Measurements from ENCODE around the gene PLEKHH1. TPM values are rescaled to one million over a fixed set of nuclear protein-coding genes. Genes with fewer than 3 reads are reported as not detected.
"Not testable (repeated sequence)": the region's sequence is repeated elsewhere in the genome, so short reads cannot be mapped to it uniquely, and the experiment has no call there.

PLEKHH1 gene
- total and polyA plus RNA-seq, 2 donors: 3.9 to 5.1 TPM

DNA sequence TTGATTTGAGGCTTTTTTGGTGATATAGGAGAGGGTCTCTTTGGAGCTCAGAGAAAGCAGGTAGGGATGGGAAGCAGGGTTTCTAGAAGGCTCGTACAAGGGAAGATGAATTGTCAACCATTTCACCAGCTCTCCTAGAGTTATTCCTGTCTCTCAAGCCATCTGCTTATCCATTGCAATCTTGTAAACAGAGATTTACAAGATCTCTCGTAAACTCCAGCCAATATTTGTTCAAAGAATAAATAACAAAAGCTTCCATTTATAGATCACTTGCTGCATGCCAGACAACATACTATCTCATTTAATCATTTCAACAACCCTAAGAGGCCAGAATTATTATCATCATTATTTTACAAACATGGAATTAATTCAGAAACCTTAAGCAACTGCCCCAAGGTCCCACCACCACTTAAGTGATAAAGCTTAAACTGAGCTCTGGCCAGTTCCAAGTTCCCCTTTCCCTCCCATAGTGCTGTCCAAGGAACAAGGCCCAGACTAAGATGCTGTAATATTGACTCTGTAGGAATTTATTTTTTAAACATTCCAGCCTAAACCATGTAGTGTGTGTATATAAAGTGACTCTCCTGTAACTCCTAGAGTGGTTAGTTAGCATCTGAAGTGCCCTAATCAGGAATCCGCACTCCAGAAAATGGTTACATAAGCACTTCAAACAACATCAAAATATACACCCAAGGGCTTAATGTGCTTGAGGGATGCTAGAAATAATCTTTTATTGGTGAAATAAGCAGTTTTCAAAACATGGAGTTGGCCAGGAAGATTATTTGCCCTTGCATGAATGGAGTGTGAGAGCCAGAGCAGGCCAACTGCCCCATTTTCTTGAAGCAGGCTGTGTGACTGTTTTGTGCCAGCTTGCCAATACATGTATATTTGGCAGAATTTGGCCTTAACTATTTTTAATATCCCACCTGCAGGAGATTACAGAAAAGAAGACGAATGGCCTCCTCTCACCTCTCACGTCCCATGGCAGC is 2.8 kb upstream of the PLEKHH1 start:
- H3K4me3 ChIP-seq (ENCODE audit: low read depth, low read length): no peak overlapping the region
- H3K4me1 ChIP-seq (ENCODE audit: insufficient read depth): no peaks in the 10 kb centered on the region
- no peaks in the 10 kb centered on the region for H3K36me3 ChIP-seq (ENCODE audit: insufficient read depth)
- WGBS: 65% methylated on average over 5 of the region's 5 CpGs
- H3K27ac ChIP-seq (ENCODE audit: low read depth): no peak overlapping the region
- DNase-seq (ENCODE audit: extremely low spot score): no peak

DNA sequence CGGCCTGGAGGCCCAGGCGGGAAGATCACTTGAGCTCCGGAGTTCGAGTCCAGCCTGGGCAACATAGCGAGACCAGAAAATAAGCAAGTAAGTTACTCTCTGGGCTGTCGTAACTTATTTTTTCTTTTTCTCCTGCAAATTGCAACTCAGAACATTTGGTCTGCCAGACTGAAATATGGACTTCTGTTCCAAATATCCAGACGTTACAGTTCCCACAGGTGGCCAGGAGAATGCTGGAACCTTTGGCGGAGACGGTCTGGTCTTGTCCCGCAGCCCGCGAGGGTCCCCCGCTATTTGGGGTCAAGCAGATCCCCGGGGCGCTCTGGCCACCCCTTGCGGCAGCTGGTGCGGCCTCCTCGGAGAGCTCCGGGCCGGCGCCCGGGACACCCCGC is 488 bp upstream of the PLEKHH1 start:
- Histone ChIP-seq H3K27ac (ENCODE audit: low read depth) (peak overlapping the region; percentile 53), H3K4me1 (ENCODE audit: insufficient read depth) (no peaks in the 10 kb centered on the region), H3K36me3 (ENCODE audit: insufficient read depth) (no peaks in the 10 kb centered on the region), H3K4me3 (ENCODE audit: low read depth, low read length) (peak overlapping the region; percentile 79)
- 18% methylated on average over 23 of the region's 23 CpGs for WGBS
- DNase-seq (ENCODE audit: extremely low spot score): no peak

DNA sequence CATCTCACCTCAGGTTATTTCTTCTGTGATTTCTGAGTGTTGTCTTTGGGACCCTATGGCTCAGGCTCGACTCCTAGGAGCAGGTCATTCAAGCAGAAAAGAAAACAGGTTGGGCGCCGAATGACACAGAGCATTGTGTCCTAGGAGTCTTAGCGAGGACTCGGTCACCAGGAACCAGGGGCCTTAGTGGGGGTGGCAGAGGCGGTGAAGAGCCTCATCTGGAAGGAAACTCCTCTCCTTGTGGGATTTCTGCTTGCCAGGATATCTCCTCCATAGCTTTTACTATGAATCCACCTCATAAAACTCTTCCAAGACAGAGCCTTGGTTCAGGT is 630 bp downstream of the PLEKHH1 start:
- no peak for DNase-seq (ENCODE audit: extremely low spot score)
- H3K36me3 ChIP-seq (ENCODE audit: insufficient read depth): no peaks in the 10 kb centered on the region
- WGBS: 32% methylated on average over 6 of the region's 6 CpGs
- peak overlapping the region; percentile 45 for H3K27ac ChIP-seq (ENCODE audit: low read depth)
- H3K4me3 ChIP-seq (ENCODE audit: low read depth, low read length): peak overlapping the region; percentile 79
- H3K4me1 ChIP-seq (ENCODE audit: insufficient read depth): no peaks in the 10 kb centered on the region

DNA sequence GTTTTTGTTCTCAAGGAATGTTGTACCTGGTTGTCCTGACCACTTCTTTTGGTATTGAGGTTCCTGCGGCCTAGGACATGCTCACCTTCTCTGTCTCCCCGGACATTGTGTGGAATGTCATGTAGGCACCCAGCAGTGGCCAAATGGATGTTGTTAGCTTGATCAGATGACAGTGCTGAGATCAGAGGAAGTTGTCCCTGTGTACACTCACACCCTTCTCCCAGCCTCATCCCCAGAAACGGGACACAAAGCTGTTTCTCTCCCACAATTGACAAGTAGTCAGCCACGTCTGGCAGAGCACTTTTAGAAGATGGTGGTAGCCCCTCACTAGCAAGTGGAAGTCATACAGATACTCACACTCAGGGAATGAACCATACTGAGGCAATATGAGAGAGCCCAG is 3.0 kb downstream of the PLEKHH1 start:
- no peak for DNase-seq (ENCODE audit: extremely low spot score)
- H3K4me3 ChIP-seq (ENCODE audit: low read depth, low read length): no peak overlapping the region
- 71% methylated on average over 4 of the region's 4 CpGs for WGBS
- H3K27ac ChIP-seq (ENCODE audit: low read depth): no peak overlapping the region
- no peaks in the 10 kb centered on the region for H3K4me1 ChIP-seq (ENCODE audit: insufficient read depth)
- no peaks in the 10 kb centered on the region for H3K36me3 ChIP-seq (ENCODE audit: insufficient read depth)

DNA sequence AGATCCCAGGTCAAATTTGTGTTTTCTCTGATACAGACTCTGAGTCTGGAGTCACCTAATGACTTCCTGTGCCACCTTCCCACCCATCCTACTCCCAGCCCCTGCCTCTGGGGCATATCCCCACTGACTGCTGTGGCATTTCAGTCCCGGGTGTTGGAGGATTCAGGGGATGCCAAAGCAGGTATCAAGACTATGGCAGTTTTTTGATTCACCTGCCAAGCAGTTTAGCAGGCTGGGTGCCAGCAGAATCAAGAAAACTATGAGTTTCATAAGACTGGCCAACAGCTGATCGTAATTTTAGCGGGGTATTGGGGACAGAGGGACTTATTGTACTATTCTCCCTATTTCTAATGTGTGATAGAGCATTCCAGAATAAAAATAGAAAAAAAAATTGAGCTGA is 4.6 kb downstream of the PLEKHH1 start:
- DNase-seq (ENCODE audit: extremely low spot score): no peak
- H3K27ac ChIP-seq (ENCODE audit: low read depth): no peak overlapping the region
- WGBS: 76% methylated on average over 3 of the region's 3 CpGs
- H3K4me1 ChIP-seq (ENCODE audit: insufficient read depth): no peaks in the 10 kb centered on the region
- H3K36me3 ChIP-seq (ENCODE audit: insufficient read depth): no peaks in the 10 kb centered on the region
- H3K4me3 ChIP-seq (ENCODE audit: low read depth, low read length): no peak overlapping the region

DNA sequence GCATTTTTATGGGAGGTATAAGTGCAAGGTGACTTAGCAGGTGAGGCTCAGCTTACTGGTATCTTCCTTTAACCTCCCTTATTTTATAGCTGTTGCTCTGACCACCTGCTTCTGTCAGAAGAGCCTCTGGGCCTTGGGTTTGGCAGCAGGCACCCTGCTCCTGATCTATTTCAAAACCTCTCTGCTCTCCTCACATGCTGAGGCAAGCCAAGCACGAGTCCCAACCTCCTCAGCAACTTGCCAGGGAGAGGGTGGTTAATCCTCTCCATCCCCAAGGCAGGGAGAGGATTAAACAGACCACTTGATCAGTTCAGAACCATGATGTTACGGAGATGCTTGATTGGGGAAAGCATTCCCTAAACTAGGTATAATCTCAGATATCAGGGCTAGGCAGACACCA is 5.4 kb downstream of the PLEKHH1 start:
- H3K27ac ChIP-seq (ENCODE audit: low read depth): no peak overlapping the region
- no peaks in the 10 kb centered on the region for H3K36me3 ChIP-seq (ENCODE audit: insufficient read depth)
- no peak overlapping the region for H3K4me3 ChIP-seq (ENCODE audit: low read depth, low read length)
- no peaks in the 10 kb centered on the region for H3K4me1 ChIP-seq (ENCODE audit: insufficient read depth)
- DNase-seq (ENCODE audit: extremely low spot score): no peak
- WGBS: 60% methylated on average over 2 of the region's 2 CpGs

DNA sequence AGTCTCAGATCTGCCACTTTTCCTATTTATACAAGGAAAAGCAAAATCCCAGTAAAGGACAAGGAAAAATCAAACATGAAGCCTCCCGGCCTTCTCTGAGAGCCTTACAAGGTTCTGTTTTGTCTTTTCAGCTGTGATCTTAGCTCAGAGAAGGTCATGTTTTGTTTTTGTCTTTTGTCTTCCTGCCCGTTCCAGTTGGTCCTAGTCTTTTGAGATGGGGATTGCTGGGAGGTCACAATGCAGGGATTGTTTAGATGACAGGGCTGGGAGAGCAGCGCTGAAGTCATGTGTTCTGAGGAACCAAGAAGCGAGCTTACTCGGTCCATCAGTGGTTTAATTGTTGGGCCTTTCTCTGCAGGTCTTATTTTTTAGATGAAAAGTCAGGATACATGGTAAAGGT is 6.0 kb downstream of the PLEKHH1 start:
- 69% methylated on average over 5 of the region's 5 CpGs for WGBS
- no peak overlapping the region for H3K27ac ChIP-seq (ENCODE audit: low read depth)
- no peak for DNase-seq (ENCODE audit: extremely low spot score)

DNA sequence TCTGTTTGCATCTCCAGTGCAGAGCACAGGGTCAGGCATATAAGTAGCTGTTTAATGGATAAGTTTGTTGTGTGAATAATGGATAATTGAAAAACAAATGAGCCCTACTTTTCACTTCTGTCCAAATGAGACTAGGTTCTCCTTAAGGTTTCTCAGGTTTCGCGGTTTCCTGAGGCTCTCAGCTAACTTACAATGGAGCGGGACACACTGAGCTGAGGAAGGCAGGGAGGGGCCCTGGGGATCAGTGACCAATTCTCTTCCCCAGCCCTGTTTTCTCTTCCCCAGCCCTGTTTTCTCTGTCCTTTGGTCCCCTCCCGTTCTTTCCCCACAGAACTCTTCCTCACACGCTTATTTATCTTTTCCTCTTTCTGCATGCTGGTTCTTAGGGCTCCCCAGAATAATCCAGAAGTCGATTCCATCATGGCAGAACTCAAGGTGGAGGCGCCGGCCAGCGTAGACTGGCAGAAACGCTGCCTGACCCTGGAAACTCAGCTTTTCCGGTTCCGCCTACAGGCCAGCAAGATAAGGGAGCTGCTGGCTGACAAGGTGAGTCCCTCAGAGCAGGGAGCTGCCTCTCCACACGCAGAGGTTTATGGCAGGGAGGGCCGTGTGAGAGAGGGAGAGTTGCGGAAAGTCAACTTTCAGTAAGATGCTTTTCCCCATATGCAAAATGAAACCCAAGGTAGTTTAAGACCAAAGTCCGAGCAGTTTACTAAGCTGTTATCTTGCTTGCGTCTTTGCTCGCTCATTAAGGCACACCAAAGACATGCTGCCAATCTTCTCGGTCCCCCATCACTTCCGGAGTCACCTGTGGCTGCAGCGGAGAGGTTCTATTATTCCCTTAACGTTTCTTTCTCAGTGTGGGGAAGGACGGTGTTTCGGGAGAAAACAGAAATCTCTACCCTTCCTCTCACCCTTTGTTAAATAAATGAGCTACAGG is 8.6 kb downstream of the PLEKHH1 start:
- no peaks in the 10 kb centered on the region for H3K4me1 ChIP-seq (ENCODE audit: insufficient read depth)
- no peaks in the 10 kb centered on the region for H3K36me3 ChIP-seq (ENCODE audit: insufficient read depth)
- WGBS: 48% methylated on average over 24 of the region's 24 CpGs
- H3K27ac ChIP-seq (ENCODE audit: low read depth): no peak overlapping the region
- DNase-seq (ENCODE audit: extremely low spot score): no peak
- no peak overlapping the region for H3K4me3 ChIP-seq (ENCODE audit: low read depth, low read length)

More for the DNA sequence above, 6.0 kb downstream of the PLEKHH1 start:
- Histone ChIP-seq H3K4me1 (ENCODE audit: insufficient read depth) (no peaks in the 10 kb centered on the region), H3K36me3 (ENCODE audit: insufficient read depth) (no peaks in the 10 kb centered on the region), H3K4me3 (ENCODE audit: low read depth, low read length) (no peak overlapping the region)

DNA sequence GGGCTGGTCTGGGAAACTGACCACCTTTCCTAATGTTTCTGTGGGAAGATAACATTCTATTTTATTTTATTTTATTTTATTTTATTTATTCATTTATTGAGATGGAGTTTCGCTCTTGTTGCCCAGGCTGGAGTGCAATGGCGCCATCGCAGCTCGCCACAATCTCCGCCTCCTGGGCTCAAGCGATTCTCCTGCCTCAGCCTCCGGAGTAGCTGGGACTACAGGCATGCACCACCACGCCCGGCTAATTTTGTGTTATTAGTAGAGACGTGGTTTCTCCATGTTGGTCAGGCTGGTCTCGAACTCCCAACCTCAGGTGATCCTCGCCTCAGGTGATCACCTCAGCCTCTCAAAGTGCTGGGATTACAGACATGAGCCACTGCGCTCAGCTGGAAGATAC is 9.5 kb downstream of the PLEKHH1 start:
- not testable (repeated sequence) for DNase-seq (ENCODE audit: extremely low spot score); H3K4me1 ChIP-seq (ENCODE audit: insufficient read depth); H3K36me3 ChIP-seq (ENCODE audit: insufficient read depth); H3K4me3 ChIP-seq (ENCODE audit: low read depth, low read length); H3K27ac ChIP-seq (ENCODE audit: low read depth)
- 93% methylated on average over 13 of the region's 13 CpGs for WGBS

DNA sequence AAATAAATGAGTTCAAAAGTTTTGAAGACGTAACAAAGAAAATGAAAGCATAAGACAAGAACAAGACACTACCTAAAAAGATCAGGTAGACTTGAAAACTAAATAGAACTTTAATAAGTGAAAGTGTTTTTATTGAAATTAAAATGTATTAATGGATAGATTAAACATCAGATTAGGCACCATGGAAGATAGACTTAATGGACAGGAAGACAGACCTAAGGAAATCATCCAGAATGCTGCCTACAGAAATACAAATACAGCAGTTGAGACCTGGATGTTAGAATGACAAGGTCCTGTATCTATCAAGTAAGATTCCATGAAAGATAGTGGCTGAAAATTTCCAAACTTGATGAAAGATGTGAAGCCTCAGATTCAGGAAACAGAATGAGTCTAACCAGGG is 11.5 kb downstream of the PLEKHH1 start:
- Histone ChIP-seq H3K4me1 (ENCODE audit: insufficient read depth) (no peaks in the 10 kb centered on the region), H3K27ac (ENCODE audit: low read depth) (no peak overlapping the region), H3K36me3 (ENCODE audit: insufficient read depth) (no peaks in the 10 kb centered on the region), H3K4me3 (ENCODE audit: low read depth, low read length) (no peak overlapping the region)
- WGBS: 95% methylated on average over 1 of the region's 1 CpG
- no peak for DNase-seq (ENCODE audit: extremely low spot score)

DNA sequence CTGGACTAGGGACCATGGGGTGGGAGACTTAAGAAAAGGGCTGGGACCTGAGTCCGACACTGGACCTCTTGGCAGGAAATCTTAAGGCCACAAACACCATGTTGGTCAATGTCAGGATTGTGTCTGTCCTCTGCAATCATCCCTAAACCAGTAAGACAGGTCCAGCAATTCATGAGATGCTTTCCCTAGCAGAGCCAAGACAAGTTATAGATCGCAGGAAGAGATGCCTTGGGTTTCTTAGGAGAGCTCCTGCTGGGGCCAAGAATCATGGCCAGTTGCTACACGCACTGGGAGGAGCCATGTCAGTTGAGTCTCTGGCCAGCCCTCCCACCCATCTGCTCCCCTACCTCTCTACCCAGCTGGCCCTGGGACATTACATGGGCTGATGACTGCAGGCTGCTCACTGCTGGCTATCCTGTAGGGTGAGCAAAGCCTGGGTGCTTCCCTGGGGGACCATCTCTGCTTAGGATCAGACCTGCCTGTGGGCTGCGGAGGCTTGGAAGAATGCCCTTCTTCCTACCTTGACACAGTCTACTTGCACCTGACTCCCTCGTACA is 14.2 kb downstream of the PLEKHH1 start:
- no peaks in the 10 kb centered on the region for H3K4me1 ChIP-seq (ENCODE audit: insufficient read depth)
- DNase-seq (ENCODE audit: extremely low spot score): no peak
- H3K4me3 ChIP-seq (ENCODE audit: low read depth, low read length): no peak overlapping the region
- no peak overlapping the region for H3K27ac ChIP-seq (ENCODE audit: low read depth)
- H3K36me3 ChIP-seq (ENCODE audit: insufficient read depth): no peaks in the 10 kb centered on the region
- WGBS: 88% methylated on average over 5 of the region's 5 CpGs

DNA sequence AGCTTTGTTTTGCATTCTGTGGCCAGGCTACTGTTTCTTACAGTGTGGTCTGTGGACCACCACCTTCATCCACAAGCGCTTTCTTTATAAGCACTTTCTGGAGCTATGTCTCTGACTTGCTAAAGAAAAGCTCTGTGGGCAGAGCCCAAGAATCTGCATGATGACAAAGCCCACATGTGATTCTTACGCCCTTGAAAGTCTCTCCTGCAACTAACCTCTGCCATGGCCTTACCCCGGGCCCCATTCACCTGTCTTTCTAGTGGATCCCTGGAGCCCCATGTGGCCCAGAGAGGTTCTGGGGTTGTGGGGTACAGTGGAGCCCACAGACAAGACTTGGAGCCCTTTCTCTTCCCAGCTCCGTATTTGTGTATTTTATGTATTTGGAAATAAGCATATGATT is 16.6 kb downstream of the PLEKHH1 start:
- no peak overlapping the region for H3K4me3 ChIP-seq (ENCODE audit: low read depth, low read length)
- H3K27ac ChIP-seq (ENCODE audit: low read depth): no peak overlapping the region
- no peaks in the 10 kb centered on the region for H3K36me3 ChIP-seq (ENCODE audit: insufficient read depth)
- no peak for DNase-seq (ENCODE audit: extremely low spot score)
- no peaks in the 10 kb centered on the region for H3K4me1 ChIP-seq (ENCODE audit: insufficient read depth)
- 90% methylated on average over 4 of the region's 4 CpGs for WGBS

DNA sequence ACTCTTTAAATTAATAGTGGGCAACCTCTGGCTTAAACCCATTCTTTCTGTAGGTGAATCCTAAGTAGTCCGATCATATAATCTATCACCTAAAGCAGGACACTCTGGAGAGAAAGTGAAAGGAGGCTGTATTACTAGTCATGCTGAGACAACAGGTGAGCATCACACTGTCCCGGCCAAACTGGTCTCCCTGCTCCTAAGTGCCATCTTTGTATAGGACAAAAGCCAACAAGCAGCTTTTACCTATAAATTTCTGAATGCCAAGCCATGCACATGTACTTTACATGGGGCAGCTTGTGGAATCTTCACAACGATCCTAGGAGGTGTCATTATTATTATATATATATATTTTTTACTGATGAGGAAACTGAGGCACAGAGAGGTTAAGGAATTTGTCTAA is 18.0 kb downstream of the PLEKHH1 start:
- DNase-seq (ENCODE audit: extremely low spot score): no peak

More for the DNA sequence above, 18.0 kb downstream of the PLEKHH1 start:
- no peak overlapping the region for H3K27ac ChIP-seq (ENCODE audit: low read depth)
- no peaks in the 10 kb centered on the region for H3K36me3 ChIP-seq (ENCODE audit: insufficient read depth)
- H3K4me1 ChIP-seq (ENCODE audit: insufficient read depth): no peaks in the 10 kb centered on the region
- WGBS: 88% methylated on average over 3 of the region's 3 CpGs
- H3K4me3 ChIP-seq (ENCODE audit: low read depth, low read length): no peak overlapping the region
